ENCODE results near the gene CSPG4. TPM values are rescaled to one million over a fixed set of nuclear protein-coding genes. Genes with fewer than 3 reads are reported as not detected.

CSPG4 gene
- total and polyA plus RNA-seq, 2 of the 13 experiments (the other 11 are each of a cell fraction or from before 2014, with no cell fraction given) = 0.01 to 0.04 TPM

- H3K4me2 ChIP-seq (ENCODE audit: low read depth, low read length) = no peak overlapping the region
- in situ Hi-C loops (cut with HindIII; ENCODE audit: extremely low pct_ligation_motif_present, low pct_unique_long_range_greater_than_20kb) (no loop called here), intact Hi-C loops (cut with micrococcal nuclease; ENCODE audit: unreplicated experiment) (no loop called here)
- no peaks in the 10 kb centered on the region for H3K79me2 ChIP-seq (ENCODE audit: insufficient read depth, low read length)
- H3K9ac ChIP-seq (ENCODE audit: insufficient read depth, low read depth, low read length) = no peak overlapping the region
- no peaks in the 10 kb centered on the region for H3K9me3 ChIP-seq (ENCODE audit: low read length)
- ChIA-PET CTCF (ENCODE audit: low intra/inter-chr PET ratio, low total read pairs) (no interaction called here), POLR2A (no interaction called here)
- no peak overlapping the region for H3K4me3 ChIP-seq (replicated peaks in 1 of 3; ENCODE audit: insufficient read depth in 1 of 3, low read depth in 2 of 3, low read length in 3 of 3)
- WGBS (ENCODE audit: low lambda C conversion rate) = 0% methylated on average over 3 of the region's 11 CpGs
- H4K20me1 ChIP-seq (ENCODE audit: insufficient read depth, low read length) = no peaks in the 10 kb centered on the region
- no peak overlapping the region for H2AFZ ChIP-seq (ENCODE audit: low read length)
- TF ChIP-seq HDAC1 (CRISPR knock-in tag; IDR thresholded peaks at IDR 0.05) = no peak
- no peak for TF ChIP-seq ZNF878 (CRISPR knock-in tag; IDR thresholded peaks at IDR 0.05)
- TF ChIP-seq KAT2B (IDR thresholded peaks at IDR 0.05; ENCODE audit: borderline replicate concordance, low read depth, low read length) = no peak
- TF ChIP-seq ZNF292 (CRISPR knock-in tag; IDR thresholded peaks at IDR 0.05; ENCODE audit: borderline replicate concordance, low read depth) = no peak
- TF ChIP-seq CHD2 (IDR thresholded peaks at IDR 0.05; ENCODE audit: low read depth, low read length) = no peak
- TF ChIP-seq HBP1 (CRISPR knock-in tag; IDR thresholded peaks at IDR 0.05; ENCODE audit: low read depth) = no peak
- H3K27ac ChIP-seq (ENCODE audit: extremely low read length, insufficient read depth, low read length) = no peak overlapping the region
- H3K4me1 ChIP-seq (ENCODE audit: insufficient read depth, low read length) = peaks cover 34% of the 10 kb centered on the region
- no TSS peak for BruUV-seq (replicated peaks)
- ATAC-seq = no peak
- DNase-seq (ENCODE audit: low spot score) = no peak
- no peaks in the 10 kb centered on the region for H3K36me3 ChIP-seq (replicated peaks in 1 of 2; ENCODE audit: control insufficient read depth in 1 of 2, insufficient read depth in 2 of 2, low read length in 2 of 2)
- no peak for FAIRE-seq
- H3K27me3 ChIP-seq (ENCODE audit: control insufficient read depth in 1 of 2, insufficient read depth in 2 of 2, low read length in 2 of 2) = peaks cover 11 to 53% of the 10 kb centered on the region in 2 experiments; a peak in 3 of 5 replicates
Measured at GRCh38 chr15:75696854-75697259, 15.8 kb downstream of the CSPG4 start.

GRCh38 chr15:75696311-75696720 is 16.3 kb downstream of the CSPG4 start:
- DNase-seq (ENCODE audit: low spot score) (no peak), ATAC-seq (no peak), FAIRE-seq (no peak)
- H3K9ac ChIP-seq (ENCODE audit: insufficient read depth, low read depth, low read length) = no peak overlapping the region
- peaks cover 34% of the 10 kb centered on the region for H3K4me1 ChIP-seq (ENCODE audit: insufficient read depth, low read length)
- no TSS peak for BruUV-seq (replicated peaks)
- no peaks in the 10 kb centered on the region for H3K36me3 ChIP-seq (replicated peaks in 1 of 2; ENCODE audit: control insufficient read depth in 1 of 2, insufficient read depth in 2 of 2, low read length in 2 of 2)
- H3K27ac ChIP-seq (ENCODE audit: extremely low read length, insufficient read depth, low read length) = no peak overlapping the region
- H3K4me2 ChIP-seq (ENCODE audit: low read depth, low read length) = no peak overlapping the region
- POLR2A ChIA-PET = no interaction called here
- intact Hi-C loops (cut with micrococcal nuclease; ENCODE audit: unreplicated experiment) = no loop called here
- no peaks in the 10 kb centered on the region for H3K9me3 ChIP-seq (ENCODE audit: low read length)
- 0 out of 2 replicates have a peak, but pooled peaks have one; percentile 80 for TF ChIP-seq HNRNPL (IDR thresholded peaks at IDR 0.05; ENCODE audit: low read depth, low read length)
- no peak for TF ChIP-seq SP4 (CRISPR knock-in tag; IDR thresholded peaks at IDR 0.05)
- no peak for TF ChIP-seq ZNF382 (CRISPR knock-in tag; IDR thresholded peaks at IDR 0.05; ENCODE audit: borderline replicate concordance)
- no peaks in the 10 kb centered on the region for H3K79me2 ChIP-seq (ENCODE audit: insufficient read depth, low read length)
- CTCF ChIA-PET (ENCODE audit: low intra/inter-chr PET ratio, low total read pairs) = no interaction called here
- H3K27me3 ChIP-seq (ENCODE audit: control insufficient read depth in 1 of 2, insufficient read depth in 2 of 2, low read length in 2 of 2) = peaks cover 10 to 52% of the 10 kb centered on the region in 2 experiments; a peak in 3 of 5 replicates
- no peaks in the 10 kb centered on the region for H4K20me1 ChIP-seq (ENCODE audit: insufficient read depth, low read length)
- H2AFZ ChIP-seq (ENCODE audit: low read length) = no peak overlapping the region
- H3K4me3 ChIP-seq (replicated peaks in 1 of 3; ENCODE audit: insufficient read depth in 1 of 3, low read depth in 2 of 3, low read length in 3 of 3) = no peak overlapping the region
- in situ Hi-C loops (cut with HindIII; ENCODE audit: extremely low pct_ligation_motif_present, low pct_unique_long_range_greater_than_20kb) = no loop called here
- WGBS (ENCODE audit: low lambda C conversion rate) = 47% methylated on average over 12 of the region's 14 CpGs

Data from HepG2 (cell line).